Tongue (tissue), 2 donors: ENCODE measurements around the gene IGDCC3. TPM values are rescaled to one million over a fixed set of nuclear protein-coding genes. Genes with fewer than 3 reads are reported as not detected.
A peak's percentile ranks its signal among the peaks of the same experiment; 100 is the strongest.
"Not testable (repeated sequence)": the region's sequence is repeated elsewhere in the genome, so short reads cannot be mapped to it uniquely, and the experiment has no call there.

Experiments
- DNase-seq: peaks from one replicate; pipeline ENCODE4 v3.0.0-alpha.2; 2015
- total RNA-seq: library from RNA; depleted of rRNA; stranded (reverse); fragments of >200 nt; gene quantifications from one replicate; pipeline ENCODE4 v1.2.3, GENCODE V29; 2014

Gene IGDCC3
- total RNA-seq, 1 donor from 2014 or later, result 1.7 TPM

DNA sequence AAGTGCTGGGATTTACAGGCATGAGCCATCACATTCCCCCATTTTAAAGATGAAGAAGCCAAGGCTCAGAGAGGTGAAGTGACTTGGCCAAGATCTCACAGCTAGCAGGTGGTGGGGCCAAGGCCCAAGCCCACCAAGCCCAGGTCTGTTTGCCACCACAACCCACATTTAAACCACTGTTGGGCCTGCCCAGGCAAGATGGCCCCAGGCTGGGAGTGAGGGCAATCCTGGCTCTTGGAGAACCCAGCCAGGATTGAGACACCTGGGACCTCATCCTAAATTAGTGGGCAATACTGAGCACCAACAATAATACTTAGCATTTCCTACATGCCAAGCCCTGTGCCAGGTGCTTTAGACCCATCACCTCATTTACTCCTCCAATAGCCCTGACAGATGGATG is 6.9 kb downstream of the IGDCC3 start:
- DNase-seq, result no peak

DNA sequence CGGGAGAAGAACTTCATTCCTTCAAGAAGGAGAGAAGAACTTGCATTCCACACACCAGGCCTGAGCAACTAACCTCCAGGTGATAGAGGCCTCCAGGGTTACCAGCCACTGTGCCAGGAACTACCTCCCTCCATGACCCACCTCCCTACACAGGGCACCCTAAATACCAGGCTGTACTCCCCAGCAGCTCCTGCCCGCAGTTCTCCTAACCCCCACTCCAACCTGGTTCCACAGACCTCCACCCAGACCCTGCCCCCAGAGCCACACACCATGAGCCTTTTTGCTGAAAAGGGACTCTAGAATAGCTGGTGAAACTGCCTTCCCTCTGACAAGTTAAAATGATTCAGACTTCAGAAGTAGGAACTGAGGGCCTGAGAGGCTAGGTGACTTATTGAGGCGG is 8.2 kb downstream of the IGDCC3 start:
- no peak for DNase-seq

DNA sequence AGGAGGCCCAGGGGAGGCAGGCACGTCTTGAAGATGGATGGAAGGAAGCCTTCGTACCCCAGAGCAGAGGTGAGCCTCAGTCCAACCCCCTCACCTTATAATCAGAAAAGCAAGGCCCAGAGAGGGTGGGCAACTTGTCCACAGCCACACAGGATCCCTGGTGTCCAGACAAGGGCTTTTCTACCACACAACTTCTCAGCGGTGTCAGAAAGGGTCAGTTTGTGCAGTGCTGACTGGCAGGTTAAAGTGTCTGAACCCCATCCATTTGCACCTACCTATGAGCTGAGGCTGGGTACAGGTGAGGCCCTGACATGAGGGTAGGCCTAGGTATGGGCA is 8.6 kb downstream of the IGDCC3 start:
- no peak for DNase-seq

DNA sequence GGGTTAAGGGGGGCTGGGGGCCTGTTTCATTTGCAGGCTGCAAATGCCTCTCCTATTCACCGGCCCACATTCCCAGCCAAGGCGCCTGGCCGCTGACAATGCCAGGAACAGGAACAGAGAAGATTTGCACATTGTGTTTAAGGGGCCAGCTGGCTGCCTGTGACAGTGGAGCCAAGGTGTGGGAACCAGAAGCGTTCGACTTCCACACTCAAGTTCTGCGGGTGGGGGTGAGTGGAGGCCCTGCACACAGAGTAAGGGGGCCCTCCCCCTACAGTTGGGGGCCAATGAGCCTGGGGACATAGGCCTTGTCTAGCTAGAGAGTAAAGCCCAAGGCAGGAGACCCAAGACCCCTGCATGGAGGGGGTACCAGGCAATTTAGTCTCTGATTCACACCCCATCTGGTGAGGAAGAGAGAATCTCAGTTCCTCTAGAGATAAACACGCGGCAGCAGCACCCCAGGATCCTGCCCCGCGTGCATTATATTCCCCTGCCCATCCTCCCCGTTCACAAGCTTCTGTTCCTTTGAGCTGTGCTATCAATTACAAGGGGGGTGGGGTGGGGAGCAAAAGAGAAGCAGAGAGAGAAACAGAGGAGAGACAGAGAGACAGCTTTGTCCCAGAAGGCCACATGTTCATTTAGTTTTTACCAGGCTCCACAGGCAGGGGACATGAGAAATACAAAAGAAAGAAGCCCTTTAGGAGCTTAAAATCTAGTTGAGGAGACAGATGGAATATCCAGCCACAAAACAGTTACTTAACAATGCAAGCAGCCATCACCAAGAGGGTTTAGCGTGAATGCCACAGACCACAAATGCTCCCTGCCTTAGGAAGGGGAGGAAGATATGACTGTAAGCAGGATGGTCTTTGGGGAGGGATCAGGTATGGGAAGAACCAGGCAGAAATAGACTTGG is 9.2 kb downstream of the IGDCC3 start:
- peak; percentile 75 for DNase-seq

DNA sequence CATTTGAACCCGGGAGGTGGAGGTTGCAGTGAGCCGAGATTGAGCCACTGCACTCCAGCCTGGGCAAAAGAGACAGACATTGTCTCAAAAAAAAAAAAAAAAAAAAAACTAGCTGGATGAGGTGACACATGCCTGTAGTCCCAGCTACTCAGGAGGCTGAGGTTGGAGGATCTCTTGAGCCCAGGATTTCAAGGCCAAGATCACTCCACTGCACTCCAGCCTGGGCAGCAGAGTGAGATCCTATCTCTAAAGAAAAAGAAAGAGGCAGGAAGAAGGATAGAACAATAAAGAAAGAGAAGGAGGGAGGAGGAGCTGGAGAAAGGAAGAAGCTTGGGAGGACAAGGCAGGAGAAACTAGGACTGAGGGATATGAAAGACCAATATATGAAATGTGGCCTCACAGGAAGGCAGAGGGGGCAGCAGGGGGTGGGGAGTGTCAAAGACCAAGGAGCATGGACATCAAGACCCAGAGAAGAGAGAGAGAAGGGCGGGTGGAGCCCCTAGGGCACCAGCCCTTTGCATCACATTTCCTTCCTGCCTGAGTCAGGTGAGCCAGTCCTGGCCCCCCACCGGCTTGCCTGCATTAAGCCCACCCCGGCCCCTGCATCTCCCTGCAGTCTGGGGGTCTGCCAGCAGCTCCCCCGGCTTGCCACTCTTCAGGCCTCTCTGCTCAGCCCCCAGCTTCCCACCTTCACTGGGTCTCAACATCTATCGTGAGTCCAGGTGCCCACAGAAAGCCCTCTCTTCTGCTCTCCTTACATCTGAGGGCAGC is 11.5 kb downstream of the IGDCC3 start:
- DNase-seq, result no peak

DNA sequence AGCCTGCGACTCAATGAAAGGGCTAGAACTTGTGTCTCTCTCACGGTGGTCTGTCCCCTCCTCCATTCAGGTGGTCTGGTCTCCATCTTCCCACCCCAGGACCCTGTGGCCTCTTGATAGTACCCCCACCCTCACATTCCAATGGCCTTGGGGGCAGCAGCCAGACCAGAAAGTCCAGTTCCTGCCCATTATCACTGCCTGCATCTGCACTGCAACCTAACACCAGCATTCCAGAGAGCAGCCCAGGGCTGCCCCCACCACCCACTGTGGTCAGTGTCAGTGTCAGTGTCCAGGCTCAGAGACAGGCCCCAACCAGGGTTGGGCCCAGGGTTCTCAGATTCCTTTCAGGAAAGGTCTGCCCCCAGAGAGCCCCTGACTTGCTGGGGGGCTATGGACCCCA is 12.6 kb downstream of the IGDCC3 start:
- no peak for DNase-seq

DNA sequence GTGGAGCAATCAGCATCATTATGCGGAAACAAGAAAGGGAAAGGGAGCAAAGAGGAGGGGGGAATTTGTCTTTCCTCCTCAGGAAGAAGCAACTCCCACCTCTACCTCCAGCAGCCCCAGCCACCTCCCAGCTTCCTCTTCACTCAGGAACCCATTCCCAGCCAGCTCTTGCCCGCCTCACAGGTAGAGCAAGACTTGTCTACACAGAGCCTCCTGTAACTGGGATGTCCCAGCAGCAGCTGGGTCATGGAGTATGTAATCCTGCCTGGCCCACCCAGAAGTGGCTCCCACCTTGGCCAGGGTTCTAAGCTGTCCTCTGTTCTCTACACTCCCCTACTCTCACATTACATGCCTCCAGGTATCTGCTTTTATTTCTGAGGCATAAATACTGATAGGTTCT is 14.0 kb downstream of the IGDCC3 start:
- DNase-seq, result no peak

DNA sequence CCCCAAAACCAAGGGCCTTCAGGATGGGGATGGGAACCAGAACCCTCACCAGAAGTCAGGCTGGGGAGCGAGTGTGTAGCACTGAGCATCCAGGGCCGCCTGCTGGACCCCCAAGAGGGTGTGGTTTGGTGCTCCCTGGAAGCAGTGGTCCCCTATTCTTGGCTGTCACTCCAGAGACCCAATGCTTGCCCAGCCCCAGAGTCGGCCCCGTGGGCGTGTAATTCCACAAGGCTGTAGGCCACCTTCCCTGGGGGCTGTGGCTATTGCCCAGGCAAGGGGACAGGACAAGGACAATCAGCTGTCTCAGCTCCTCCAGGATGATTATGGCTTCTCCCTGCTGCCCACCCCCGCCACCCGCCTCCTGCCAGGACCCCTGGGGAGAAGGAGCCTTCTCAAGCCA is 14.5 kb downstream of the IGDCC3 start:
- DNase-seq, result no peak

DNA sequence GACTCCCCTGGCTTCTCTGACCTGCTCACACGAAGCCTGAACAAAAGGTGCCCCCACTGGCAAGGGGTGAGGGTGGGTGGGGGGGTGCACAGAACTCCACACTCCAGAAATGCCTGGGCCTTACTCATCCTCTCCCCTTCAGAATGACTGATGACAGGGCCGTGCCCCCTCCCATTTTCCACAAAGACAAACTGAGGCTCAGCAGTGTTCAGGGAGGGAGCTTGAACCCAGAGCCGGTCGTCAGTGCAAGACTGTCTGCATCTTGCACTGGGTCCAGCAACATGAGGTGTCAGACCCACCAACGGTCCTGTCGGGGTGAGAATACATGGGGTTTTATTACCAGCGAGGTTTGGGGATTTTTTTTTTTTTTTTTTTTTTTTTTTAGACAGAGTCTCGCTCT is 15.3 kb downstream of the IGDCC3 start:
- DNase-seq, result no peak

DNA sequence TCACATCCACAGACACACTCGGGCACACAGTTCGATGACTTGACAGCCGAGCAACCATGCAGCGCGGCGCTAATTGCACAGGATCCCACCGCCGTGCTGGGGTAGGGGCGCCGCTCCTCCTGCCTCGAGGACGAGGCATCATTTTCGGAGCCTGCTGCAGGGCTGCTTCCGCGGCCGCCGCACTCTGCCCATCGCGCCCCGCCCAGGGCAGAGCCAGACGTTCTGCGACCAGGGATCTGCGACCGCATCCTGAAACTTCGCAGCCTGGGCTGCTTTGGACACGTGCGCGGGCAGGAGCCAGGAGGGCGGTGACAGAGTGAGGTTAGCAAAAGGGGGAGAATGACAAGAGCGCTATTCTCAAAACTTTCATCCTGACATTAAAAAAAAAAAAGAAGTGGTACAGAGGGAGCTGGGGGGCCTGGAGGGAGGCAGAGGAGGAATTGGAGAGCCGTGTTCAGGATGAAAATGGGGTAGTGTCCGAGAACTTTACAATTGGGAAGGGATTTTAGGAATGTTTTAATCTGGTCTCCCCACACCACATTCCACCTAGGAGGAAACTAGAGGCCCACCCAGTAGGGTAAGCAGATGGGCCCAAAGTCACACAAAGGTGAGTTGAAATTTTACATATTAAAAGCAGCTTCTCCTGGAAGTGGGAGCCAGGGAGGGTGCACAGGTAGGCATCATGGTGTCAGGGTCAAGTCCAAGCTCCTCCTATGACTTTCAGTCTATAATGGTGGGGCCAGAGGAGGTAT is 15.9 kb downstream of the IGDCC3 start:
- DNase-seq, result no peak

DNA sequence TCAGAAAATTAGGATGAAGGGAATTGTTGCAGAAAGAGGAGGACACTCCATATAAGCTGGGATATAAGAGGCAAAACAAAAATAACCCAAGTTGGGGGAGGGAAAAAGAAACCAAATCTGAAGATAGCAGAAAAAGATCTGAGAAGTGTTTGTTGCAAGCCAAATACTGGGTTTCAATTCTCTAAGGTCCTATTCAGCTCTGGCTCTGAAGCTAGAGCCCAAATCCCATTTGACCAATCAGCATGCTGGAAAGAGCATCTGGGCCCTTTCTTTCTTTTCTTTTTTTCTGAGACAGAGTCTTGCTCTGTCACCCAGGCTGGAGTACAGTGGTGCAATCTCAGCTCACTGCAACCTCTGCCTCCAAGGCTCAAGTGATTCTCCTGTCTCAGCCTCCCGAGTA is 17.3 kb downstream of the IGDCC3 start:
- DNase-seq, result no peak

DNA sequence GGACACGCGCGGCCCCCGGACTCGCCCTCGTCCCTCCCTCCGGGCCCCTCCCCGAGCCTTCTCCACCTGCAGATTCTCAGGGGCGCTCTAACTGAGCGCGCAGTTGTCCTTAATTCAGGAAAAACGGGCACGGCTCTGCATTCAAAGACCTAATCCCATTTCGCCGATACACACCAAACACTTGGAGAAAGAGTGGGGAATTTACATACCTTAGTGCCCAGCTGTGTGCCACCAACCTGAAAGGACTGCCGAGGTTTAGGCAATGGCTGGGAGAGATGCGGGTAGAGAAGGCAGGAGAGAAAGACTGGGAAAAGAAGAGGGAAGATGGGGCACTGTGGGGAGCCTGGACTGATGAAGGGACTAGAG is 21.8 kb downstream of the IGDCC3 start:
- DNase-seq, result no peak

DNA sequence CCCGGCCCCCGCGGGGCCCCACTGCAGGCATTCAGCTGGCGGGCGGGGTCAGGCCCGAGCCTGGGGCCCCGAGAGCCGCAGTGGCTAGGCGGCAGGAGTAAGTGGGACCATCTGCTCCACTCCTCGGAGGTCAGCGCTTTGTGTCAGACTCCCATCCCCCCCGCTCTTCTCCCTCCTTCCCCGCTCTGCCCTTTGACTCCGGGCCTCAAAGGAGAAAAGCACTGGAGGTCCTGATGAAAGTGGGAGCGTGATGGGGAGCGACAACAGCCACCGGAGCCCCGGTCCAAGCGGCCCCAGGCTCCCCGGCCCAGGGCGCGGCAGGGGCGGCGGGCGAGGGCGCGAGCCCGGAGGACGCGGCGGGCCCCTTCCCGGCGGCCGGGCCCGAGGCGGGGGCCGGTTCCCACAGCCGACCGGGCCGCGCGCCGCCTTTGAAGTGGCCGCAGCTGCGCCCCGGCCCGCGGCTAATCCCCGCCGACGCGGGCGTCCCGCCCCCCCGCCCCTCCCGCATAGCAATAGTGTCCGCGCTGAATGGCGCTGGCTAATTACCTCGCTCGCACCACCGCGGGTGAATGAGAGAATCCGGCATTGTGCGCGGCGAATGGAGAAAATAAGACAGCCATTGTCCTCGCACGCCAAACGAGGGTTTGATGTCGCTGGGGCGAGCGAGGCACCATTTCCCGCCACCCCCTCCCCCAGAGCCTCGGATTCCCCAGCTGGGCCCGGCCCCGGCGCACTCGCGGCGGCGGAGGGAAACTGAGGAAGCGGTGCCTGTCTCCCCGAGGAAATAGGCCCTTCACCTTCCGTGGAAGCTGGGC is 22.4 kb downstream of the IGDCC3 start:
- peak; percentile 66 for DNase-seq

DNA sequence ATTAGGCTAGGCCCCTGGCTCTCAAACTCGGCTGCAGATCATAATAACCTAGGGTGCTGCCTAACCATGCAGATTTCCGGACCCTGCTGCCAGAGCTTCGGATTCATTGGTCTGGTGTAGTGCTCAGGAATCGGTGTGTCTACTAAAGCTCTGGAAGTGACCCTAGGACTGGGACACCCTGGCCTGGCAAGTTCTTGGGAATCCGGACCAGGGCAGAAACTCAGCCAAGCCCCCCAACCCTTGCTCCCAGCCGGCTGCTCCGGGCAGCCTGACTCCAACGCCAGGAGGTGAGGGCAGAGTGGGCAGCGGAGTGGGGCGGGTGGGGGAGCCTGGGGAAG is 23.0 kb downstream of the IGDCC3 start:
- DNase-seq, result peak; percentile 26

DNA sequence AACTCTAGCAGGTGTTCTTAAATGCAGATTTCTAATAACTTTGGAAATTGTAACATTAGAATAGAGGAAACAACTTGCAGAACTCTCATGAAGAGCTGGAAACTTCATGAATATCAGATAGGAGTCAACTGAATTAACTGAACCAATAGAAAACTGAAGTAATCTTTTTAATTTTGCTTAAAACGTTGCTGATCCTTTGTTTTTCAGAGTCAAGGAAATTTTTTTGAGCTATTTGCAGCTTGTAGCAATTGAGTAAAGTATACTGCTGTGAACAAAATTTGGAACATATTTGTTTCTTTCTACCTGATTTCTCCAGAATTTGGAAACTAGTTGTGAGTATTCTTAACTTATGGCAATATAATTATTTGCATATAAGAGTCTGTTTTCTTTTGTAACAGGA is 25.8 kb downstream of the IGDCC3 start:
- not testable (repeated sequence) for DNase-seq

DNA sequence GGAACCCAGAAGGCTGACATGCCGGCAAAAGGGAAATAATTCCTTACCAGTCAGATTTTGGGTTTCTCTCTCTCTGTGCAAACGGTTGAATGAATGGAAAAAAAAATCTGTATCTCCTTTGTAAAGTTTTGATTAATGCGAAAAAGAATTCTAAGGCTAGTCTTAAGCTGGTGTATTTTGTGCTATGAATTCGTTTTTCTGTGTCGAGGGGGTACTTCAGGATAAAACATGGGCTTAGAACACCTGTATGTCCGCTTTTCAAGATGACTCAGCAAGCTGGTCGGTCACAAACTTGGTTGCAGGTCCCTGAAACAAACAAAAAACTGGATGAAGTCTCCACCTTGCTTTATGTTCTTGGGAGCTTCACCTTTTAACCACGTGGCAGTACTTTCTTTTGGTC is 28.5 kb downstream of the IGDCC3 start:
- DNase-seq, result no peak

DNA sequence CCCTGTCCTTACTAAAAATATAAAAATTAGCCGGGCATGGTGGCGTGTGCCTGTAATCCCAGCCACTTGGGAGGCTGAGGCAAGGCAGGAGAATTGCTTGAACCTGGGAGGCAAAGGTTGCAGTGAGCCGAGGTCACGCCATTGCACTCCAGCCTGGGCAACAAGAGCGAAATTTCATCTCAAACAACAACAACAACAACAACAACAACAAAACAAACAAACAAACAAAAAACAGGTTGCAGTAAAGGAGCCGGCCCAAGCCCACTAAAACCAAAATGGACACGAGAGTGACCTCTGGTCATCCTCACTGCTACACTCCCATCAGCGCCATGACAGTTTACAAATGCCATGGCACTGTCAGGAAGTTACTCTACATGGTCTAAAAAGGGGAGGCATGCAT is 30.0 kb downstream of the IGDCC3 start:
- not testable (repeated sequence) for DNase-seq

DNA sequence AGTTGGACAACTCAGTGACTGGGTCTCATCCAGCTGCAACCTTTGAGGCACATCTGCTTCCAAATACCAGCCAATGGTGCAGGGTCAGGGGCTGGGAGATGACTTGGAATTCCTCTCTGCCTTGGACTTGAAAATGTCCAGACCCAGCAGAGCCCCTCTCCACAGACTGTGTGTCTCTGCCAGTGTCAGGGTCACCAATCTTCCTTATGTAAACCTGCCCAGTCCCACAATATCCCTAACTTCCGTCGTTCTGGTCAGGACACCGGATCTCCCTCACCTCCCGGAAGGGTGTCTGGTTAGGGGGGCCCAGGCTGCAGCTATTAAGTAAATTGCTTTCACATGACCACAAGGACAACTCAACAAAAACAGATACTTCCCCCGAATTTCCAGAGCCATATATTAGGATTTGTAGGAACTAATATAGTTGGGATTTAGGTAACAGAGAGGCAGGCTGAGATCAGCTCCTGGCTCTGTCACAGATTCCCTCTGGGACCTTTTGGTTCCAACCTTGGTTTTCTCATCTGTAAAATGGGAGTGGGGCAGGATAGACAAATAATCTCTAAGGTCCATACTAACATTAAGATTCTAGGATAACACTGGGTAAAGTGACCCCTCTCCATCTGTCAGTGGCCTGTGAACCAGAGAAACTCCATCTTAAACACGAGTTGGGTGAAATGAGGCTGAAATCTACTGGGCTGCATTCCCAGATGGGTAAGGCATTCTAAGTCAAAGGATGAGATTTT is 30.8 kb downstream of the IGDCC3 start:
- no peak for DNase-seq

DNA sequence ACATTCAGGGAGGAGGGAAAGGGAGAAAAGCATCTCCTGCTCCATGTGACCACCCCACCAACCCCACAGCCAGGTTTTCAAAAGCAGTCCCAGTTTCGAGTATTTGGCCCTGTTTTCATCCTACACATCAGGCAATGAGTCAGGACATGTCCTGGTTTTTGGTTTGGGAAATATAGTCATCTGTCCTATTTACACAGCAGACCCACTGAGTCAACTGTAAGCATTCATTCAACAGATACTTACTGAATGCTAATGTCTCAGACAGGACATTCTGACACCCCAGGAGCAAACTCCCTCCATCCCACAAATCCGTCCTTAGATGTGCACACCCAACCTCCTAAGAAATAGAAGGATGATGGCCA is 32.9 kb downstream of the IGDCC3 start:
- DNase-seq, result no peak

DNA sequence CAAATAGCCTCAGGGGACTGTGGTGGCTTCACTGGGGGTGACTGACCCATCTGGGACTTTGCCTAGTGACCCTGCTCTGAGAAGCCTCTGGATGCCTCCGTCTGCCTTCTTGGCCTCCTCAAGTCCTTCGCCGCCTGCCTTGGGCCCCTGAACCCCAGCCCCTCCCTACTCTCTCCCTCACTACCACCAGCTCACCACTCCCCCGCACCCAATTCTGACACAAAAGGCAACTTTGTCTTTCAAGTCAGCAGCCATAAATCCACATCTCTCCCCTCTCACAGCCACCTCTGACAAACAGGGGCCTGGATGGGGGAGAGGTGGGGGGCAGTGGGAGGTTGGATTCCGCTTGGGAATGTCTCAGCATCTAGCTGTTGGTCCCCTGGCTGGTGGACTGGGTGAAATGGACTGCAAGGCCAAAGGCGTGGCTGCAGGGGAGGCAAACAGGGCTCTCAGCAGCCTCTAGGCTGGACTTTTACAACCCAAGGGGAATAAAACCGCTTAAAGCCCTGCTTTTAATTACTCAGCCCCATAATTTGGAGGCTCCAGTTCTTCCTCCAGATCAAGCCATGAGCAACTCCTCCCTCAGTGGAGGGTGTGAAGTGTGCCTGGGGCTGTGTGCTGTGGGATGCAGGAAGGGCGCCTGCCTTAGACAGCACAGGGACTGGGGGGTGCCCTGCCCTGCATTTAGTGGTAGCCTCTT is 33.4 kb downstream of the IGDCC3 start:
- no peak for DNase-seq

DNA sequence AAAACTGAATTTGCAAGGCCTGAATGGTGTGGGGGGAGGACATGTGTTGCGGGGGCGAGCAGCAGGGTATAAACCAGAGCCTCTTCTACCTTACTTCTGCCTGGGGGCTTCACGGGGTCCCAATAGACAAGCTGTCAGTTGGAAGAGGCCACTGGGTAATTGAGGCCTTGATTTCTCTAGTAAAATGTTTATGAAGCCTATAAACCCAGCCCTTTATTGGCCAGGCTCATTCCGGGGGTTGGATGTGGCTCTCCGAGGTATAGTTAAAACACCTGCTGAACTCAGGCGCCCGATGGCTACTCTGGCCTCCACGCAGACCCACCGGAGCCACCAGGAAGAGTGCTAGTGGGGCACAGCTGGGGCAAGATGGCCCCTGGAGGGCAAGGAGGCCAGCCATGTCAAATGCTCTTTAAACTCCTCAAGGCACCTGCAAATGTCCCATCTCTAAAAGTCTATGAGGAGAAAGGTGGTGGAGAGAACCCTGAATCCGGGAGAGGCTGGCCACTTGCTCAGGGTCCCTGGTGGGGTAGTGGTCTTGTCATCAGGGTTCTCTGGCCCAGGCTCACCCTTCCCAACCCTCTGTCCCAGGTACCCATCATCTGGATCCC is 34.3 kb downstream of the IGDCC3 start:
- no peak for DNase-seq
